ENCODE results near the gene PCDH10.

The PCDH10 gene, protein sequence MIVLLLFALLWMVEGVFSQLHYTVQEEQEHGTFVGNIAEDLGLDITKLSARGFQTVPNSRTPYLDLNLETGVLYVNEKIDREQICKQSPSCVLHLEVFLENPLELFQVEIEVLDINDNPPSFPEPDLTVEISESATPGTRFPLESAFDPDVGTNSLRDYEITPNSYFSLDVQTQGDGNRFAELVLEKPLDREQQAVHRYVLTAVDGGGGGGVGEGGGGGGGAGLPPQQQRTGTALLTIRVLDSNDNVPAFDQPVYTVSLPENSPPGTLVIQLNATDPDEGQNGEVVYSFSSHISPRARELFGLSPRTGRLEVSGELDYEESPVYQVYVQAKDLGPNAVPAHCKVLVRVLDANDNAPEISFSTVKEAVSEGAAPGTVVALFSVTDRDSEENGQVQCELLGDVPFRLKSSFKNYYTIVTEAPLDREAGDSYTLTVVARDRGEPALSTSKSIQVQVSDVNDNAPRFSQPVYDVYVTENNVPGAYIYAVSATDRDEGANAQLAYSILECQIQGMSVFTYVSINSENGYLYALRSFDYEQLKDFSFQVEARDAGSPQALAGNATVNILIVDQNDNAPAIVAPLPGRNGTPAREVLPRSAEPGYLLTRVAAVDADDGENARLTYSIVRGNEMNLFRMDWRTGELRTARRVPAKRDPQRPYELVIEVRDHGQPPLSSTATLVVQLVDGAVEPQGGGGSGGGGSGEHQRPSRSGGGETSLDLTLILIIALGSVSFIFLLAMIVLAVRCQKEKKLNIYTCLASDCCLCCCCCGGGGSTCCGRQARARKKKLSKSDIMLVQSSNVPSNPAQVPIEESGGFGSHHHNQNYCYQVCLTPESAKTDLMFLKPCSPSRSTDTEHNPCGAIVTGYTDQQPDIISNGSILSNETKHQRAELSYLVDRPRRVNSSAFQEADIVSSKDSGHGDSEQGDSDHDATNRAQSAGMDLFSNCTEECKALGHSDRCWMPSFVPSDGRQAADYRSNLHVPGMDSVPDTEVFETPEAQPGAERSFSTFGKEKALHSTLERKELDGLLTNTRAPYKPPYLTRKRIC

DNA sequence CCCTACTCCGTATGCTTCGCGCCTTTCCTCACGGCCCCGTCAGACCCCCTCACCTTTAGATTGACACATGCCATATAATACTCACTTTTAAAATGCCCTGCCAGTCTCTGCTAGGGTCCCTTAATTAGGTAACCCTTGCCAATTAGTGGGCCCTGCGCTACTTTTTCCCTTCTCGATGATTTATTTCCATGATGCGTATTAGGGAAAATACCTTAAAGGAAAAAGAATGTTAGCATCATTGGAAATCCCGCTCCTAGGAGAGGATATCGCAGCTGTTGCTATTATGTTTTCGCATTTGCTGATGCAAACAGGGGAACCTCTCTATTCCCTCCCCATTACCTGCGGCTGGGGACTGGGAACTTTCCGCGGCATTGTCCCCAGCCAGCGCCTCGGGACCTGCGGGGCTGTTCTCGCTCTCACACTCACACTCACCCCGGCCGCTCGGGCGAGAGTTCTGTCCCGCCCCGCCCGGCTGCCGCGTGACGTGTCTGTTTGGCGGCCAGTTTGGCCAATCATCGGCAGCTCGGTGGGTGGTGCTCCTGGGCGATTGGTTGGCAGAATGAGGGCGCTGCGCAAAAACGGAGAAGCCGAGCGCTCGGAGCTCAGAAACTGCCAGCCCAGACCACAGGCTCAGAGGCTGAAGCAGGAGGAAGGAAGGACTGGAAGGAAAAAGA lies at the start of gene PCDH10:
TSS of gene PCDH10 (plus strand) at position 605 of the 674 bp plus-strand sequence. CDS start 847 bp downstream, outside the sequence.
- Histone ChIP-seq H3K4me3 (ENCODE audit: low read length) (peak within 1 kb of the TSS; percentile 54), H3K27me3 (ENCODE audit: insufficient read depth, low read length) (no peaks in the 10 kb centered on the region), H3K9me3 (ENCODE audit: low read length) (no peaks in the 10 kb centered on the region), H2AFZ (ENCODE audit: low read depth, low read length) (peak within 1 kb of the TSS; percentile 82), H3K4me1 (ENCODE audit: insufficient read depth, low read length) (peaks cover 5% of the 10 kb centered on the region), H3K36me3 (ENCODE audit: insufficient read depth, low read length) (no peaks in the 10 kb centered on the region)

DNA sequence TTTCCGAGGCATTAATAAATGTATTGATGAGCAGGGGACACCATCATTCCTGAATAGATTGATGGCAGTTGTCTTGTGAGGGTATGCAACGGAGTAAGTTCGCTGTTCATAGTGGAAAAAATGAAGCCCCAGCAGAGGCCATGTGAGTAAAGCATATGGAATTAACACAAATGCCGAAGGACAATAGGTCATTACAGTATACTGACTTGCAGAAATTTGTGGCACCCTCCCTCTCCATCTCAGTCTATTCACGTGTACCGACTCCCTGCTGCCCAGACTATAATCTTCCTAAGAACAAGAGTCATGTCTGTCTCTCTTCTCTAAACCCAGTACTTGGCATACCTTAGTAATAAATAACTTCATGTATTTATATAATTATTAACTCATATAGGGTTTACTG lies 47.1 kb upstream of the PCDH10 start:
- H3K4me1 ChIP-seq (ENCODE audit: insufficient read depth, low read length), result peaks cover 3% of the 10 kb centered on the region
- H2AFZ ChIP-seq (ENCODE audit: low read depth, low read length), result no peak overlapping the region
- H3K27me3 ChIP-seq (ENCODE audit: insufficient read depth, low read length), result no peaks in the 10 kb centered on the region
- no peak overlapping the region for H3K4me3 ChIP-seq (ENCODE audit: low read length)
- no peaks in the 10 kb centered on the region for H3K9me3 ChIP-seq (ENCODE audit: low read length)
- no peaks in the 10 kb centered on the region for H3K36me3 ChIP-seq (ENCODE audit: insufficient read depth, low read length)

DNA sequence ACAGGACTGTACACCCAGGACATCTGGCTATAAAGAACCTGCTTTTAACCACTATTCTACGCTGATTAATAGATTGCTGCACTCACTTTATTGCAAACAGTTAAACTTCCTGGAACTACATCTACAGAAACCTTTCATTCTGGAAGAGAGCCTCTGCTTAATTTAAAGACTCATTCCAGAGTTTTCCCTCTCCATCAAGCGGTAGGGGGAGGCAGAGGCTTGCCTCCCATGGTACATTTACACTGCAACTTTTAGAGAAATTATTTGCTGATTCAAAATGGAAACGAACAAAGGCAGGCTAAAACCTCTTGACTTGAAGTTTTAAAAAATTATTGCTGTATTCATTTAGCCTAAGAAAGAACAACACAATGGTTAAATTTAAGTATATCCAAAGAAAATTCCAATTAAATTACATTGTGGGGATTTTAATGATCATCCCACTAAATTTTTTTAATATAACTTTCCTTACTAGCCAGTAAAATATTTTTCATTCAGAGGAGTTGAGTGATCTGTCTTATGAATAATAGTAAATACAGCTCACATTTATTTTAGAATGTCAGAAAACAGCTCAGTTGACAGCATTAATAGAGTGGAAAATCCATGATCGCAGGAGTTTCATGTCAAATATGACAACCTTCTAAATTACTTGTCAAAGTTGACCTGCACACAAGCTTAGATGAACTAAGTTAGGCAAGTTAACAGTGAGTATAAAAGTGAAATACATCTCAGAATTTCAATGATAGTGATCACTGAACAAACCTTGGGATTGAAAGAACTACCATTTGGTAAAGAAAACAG lies 46.3 kb upstream of the PCDH10 start:
- no peak overlapping the region for H3K4me3 ChIP-seq (ENCODE audit: low read length)
- no peak overlapping the region for H2AFZ ChIP-seq (ENCODE audit: low read depth, low read length)
- H3K4me1 ChIP-seq (ENCODE audit: insufficient read depth, low read length), result no peaks in the 10 kb centered on the region
- no peaks in the 10 kb centered on the region for H3K27me3 ChIP-seq (ENCODE audit: insufficient read depth, low read length)
- no peaks in the 10 kb centered on the region for H3K9me3 ChIP-seq (ENCODE audit: low read length)
- no peaks in the 10 kb centered on the region for H3K36me3 ChIP-seq (ENCODE audit: insufficient read depth, low read length)

DNA sequence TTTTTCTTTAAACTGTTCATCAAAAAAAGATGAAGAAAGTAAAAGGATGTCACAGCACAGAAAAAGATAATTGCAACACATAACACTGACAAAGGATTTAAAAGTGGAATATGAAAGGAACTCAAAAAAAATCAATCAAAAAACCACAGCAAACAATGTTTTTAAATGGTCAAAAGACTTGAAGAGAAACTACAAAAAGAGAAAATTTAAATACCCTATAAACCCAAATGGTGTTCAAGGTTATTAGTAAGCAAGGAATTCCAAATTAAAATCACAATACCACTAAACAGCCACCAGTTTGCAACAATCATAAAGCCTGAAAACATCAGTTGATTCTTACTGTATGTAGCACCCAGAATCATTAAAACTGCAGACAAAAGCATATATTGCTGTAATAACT lies 36.5 kb upstream of the PCDH10 start:
- H3K27me3 ChIP-seq (ENCODE audit: insufficient read depth, low read length), result no peaks in the 10 kb centered on the region
- no peak overlapping the region for H3K4me3 ChIP-seq (ENCODE audit: low read length)
- H3K4me1 ChIP-seq (ENCODE audit: insufficient read depth, low read length), result no peaks in the 10 kb centered on the region
- H3K36me3 ChIP-seq (ENCODE audit: insufficient read depth, low read length), result no peaks in the 10 kb centered on the region
- H2AFZ ChIP-seq (ENCODE audit: low read depth, low read length), result no peak overlapping the region
- H3K9me3 ChIP-seq (ENCODE audit: low read length), result no peaks in the 10 kb centered on the region

DNA sequence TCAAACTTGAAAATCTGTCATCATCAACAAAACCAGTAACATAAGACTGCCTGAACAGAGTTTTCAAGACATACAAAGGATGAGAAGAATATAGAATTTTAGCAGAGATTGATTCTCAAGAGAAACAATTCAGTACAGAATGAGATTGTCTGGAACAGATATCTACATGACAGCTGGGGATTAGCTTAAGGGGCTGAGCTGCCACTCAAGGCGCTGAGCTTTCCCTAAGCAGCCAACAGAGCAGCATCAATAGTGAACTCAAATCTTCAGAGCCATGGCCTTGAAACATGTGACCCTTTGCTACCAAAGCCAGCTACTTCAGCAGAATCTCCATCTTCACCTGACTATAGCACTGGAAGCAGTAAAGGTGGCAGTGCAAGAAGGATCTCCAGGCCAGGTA lies 24.3 kb upstream of the PCDH10 start:
- no peaks in the 10 kb centered on the region for H3K27me3 ChIP-seq (ENCODE audit: insufficient read depth, low read length)
- no peak overlapping the region for H2AFZ ChIP-seq (ENCODE audit: low read depth, low read length)
- H3K4me1 ChIP-seq (ENCODE audit: insufficient read depth, low read length), result no peaks in the 10 kb centered on the region
- H3K4me3 ChIP-seq (ENCODE audit: low read length), result no peak overlapping the region
- no peaks in the 10 kb centered on the region for H3K36me3 ChIP-seq (ENCODE audit: insufficient read depth, low read length)
- no peaks in the 10 kb centered on the region for H3K9me3 ChIP-seq (ENCODE audit: low read length)

DNA sequence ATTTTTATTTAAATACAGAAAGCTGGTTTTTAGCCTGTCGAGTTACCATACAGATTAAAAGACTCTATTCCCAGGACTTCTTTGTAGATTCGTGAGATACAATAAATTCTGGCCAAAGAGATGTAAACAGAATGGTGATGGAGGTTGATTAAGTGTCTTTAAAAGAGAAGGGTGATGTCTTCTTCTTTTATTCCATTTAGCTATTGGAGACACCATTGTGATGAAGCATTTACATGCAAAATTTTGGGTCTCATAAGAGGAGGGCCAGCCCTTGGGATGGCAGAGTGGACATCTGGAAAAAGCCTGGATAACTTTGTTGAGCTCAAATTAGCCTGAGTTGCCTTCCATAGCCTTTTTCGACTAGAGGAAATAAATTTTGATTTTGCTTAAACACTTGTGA lies 21.6 kb upstream of the PCDH10 start:
- no peaks in the 10 kb centered on the region for H3K4me1 ChIP-seq (ENCODE audit: insufficient read depth, low read length)
- no peaks in the 10 kb centered on the region for H3K9me3 ChIP-seq (ENCODE audit: low read length)
- no peak overlapping the region for H2AFZ ChIP-seq (ENCODE audit: low read depth, low read length)
- H3K27me3 ChIP-seq (ENCODE audit: insufficient read depth, low read length), result no peaks in the 10 kb centered on the region
- H3K36me3 ChIP-seq (ENCODE audit: insufficient read depth, low read length), result no peaks in the 10 kb centered on the region
- H3K4me3 ChIP-seq (ENCODE audit: low read length), result no peak overlapping the region

DNA sequence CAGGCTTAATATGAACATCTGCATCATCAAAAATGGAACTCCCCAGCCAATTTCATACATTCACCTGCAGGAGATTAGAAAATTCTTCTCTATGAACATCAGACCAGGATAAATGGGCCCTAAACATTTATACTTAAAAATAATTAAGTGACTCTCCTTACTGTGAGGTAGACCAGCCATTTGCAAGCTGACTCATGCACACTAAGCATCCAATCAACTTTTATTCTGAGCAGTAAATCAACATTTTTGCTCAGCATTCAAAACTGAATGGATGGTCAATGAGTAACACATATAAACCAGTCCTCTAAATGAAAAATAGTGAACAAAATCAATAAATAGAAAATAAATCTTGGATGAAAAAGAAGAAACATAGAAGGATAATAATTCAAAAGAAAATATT lies 19.9 kb upstream of the PCDH10 start:
- Histone ChIP-seq H3K4me3 (ENCODE audit: low read length) (no peak overlapping the region), H3K36me3 (ENCODE audit: insufficient read depth, low read length) (no peaks in the 10 kb centered on the region), H2AFZ (ENCODE audit: low read depth, low read length) (no peak overlapping the region)

DNA sequence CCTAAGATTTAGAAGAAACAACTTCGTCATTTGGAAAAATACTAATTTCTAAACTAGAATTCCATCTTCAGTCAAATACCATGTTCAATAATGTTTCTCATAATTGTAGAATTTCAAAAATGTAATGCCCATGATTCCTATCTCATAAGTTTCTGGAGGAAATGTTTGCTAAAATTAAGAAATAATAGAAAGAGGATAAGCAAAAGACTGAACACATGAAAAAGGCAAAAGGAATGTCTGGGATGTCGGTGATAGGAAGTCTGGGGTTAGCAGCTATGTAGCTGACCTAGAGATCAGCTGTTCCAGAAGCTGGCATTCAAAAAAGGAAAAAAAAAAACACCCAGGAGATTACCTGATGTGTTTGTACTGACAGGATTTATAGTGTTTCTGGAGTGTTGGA lies 18.9 kb upstream of the PCDH10 start:
- H3K36me3 ChIP-seq (ENCODE audit: insufficient read depth, low read length), result no peaks in the 10 kb centered on the region
- H3K27me3 ChIP-seq (ENCODE audit: insufficient read depth, low read length), result no peaks in the 10 kb centered on the region
- no peaks in the 10 kb centered on the region for H3K4me1 ChIP-seq (ENCODE audit: insufficient read depth, low read length)
- no peak overlapping the region for H2AFZ ChIP-seq (ENCODE audit: low read depth, low read length)
- H3K9me3 ChIP-seq (ENCODE audit: low read length), result no peaks in the 10 kb centered on the region
- H3K4me3 ChIP-seq (ENCODE audit: low read length), result no peak overlapping the region

More for the DNA sequence above, 19.9 kb upstream of the PCDH10 start:
- H3K9me3 ChIP-seq (ENCODE audit: low read length), result no peaks in the 10 kb centered on the region
- no peaks in the 10 kb centered on the region for H3K27me3 ChIP-seq (ENCODE audit: insufficient read depth, low read length)
- no peaks in the 10 kb centered on the region for H3K4me1 ChIP-seq (ENCODE audit: insufficient read depth, low read length)

DNA sequence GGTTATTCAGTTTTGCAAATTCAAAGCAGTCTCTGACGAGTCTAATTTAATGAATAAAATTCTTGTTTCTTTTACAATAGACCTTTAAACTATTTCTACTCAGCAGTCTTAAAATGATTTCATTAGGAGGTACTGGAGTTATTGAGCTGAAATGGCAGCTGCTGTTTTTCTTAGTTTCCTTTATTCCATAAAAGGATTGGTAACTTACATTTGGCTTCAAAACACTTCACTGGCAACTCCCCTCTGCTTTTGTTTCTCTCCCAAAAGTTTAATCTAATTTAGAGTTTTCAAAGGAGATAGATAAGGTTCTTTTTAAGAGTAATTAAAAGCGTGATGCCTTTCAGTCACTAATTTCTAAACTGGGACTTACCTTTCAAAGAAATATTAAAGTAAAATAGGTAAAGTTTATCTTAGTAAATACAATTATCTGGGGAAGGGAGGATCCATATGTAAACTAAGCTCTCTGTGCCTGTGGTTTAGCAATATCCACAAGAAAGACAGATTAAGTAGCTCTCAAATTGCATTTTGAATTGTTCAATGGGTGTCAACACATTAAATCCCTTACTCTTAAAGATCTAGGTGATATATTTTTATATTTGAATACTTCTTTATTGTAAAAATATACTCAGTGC lies 17.1 kb upstream of the PCDH10 start:
- Histone ChIP-seq H3K9me3 (ENCODE audit: low read length) (no peaks in the 10 kb centered on the region), H2AFZ (ENCODE audit: low read depth, low read length) (no peak overlapping the region), H3K4me1 (ENCODE audit: insufficient read depth, low read length) (no peaks in the 10 kb centered on the region), H3K4me3 (ENCODE audit: low read length) (no peak overlapping the region), H3K27me3 (ENCODE audit: insufficient read depth, low read length) (no peaks in the 10 kb centered on the region), H3K36me3 (ENCODE audit: insufficient read depth, low read length) (no peaks in the 10 kb centered on the region)

DNA sequence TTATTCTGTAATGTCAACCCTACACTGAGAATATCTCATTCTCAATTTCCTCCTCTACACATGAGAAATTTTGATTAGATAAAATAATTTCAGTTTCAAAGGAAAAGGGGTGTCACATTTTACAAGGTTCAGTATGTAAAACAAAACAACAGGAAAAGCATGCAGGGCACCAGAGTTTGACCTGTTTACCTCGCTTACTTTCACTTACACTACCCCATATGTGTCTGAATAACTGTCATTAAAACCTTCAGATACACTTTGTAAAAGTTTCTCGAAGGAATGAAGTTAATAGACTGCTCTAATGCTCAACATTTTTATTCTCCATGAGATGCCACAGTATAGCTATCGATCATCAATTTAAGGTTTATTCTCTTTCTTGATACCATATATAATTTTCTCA lies 12.3 kb upstream of the PCDH10 start:
- Histone ChIP-seq H3K4me1 (ENCODE audit: insufficient read depth, low read length) (no peaks in the 10 kb centered on the region), H3K36me3 (ENCODE audit: insufficient read depth, low read length) (no peaks in the 10 kb centered on the region), H3K9me3 (ENCODE audit: low read length) (no peaks in the 10 kb centered on the region), H2AFZ (ENCODE audit: low read depth, low read length) (no peak overlapping the region), H3K4me3 (ENCODE audit: low read length) (no peak overlapping the region), H3K27me3 (ENCODE audit: insufficient read depth, low read length) (no peaks in the 10 kb centered on the region)

DNA sequence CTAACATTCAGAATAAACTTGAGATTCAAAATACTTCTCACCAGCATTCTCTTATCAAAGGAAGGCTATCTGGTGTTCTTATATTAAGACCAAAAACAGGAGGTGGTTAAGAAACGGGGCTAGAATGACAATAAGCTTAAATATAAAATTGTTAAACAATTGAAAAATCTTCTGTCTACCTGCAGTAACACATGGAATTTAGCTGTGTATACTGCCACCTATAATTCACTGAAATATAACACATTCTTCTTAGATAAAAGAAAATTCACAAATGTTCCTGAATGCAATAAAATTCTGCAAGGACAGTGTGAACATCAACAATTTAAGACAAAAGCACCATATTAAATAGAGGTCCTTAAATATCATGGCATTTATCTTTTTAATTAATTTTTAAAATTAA lies 11.5 kb upstream of the PCDH10 start:
- Histone ChIP-seq H3K4me1 (ENCODE audit: insufficient read depth, low read length) (no peaks in the 10 kb centered on the region), H2AFZ (ENCODE audit: low read depth, low read length) (no peak overlapping the region), H3K9me3 (ENCODE audit: low read length) (no peaks in the 10 kb centered on the region), H3K36me3 (ENCODE audit: insufficient read depth, low read length) (no peaks in the 10 kb centered on the region), H3K27me3 (ENCODE audit: insufficient read depth, low read length) (no peaks in the 10 kb centered on the region), H3K4me3 (ENCODE audit: low read length) (no peak overlapping the region)

All from neuron (in vitro differentiated cells).